Smooth muscle cell (in vitro differentiated cells): ENCODE data around the gene CPNE7. TPM values are rescaled to one million over a fixed set of nuclear protein-coding genes. Genes with fewer than 3 reads are reported as not detected.

Experiments used
- DNase-seq: peaks from one replicate; lab custom pipeline; 2025; ENCODE audit not compliant: unreplicated experiment; lab: John Stamatoyannopoulos, UW
- H2AFZ ChIP-seq: fragments of 200-600 bp; sonication (generic); 2 replicates; pipeline ENCODE4 v1.6.0; 2016; ENCODE audit warnings: antibody characterized with exemption, low read depth, mild to moderate bottlenecking
- H3F3A ChIP-seq: fragments of 200-600 bp; sonication (generic); 2 replicates; pipeline ENCODE4 v1.6.0; 2017; ENCODE audit warnings: antibody characterized with exemption, low read depth
- H3K27ac ChIP-seq: fragments of 200-600 bp; sonication (generic); 2 replicates; pipeline ENCODE4 v1.5.1; 2016; ENCODE audit warnings: low read depth, mild to moderate bottlenecking
- H3K27me3 ChIP-seq: fragments of 200-600 bp; sonication (generic); 2 replicates; pipeline ENCODE4 v1.6.1; 2016; ENCODE audit warnings: low read depth, mild to moderate bottlenecking
- H3K36me3 ChIP-seq: fragments of 200-600 bp; sonication (generic); 2 replicates; pipeline ENCODE4 v1.5.1; 2016; ENCODE audit warnings: low read depth
- H3K4me1 ChIP-seq: fragments of 200-600 bp; sonication (generic); 2 replicates; pipeline ENCODE4 v1.5.1; 2016; ENCODE audit warnings: low read depth
- H3K4me2 ChIP-seq: fragments of 200-600 bp; sonication (generic); 2 replicates; pipeline ENCODE4 v1.6.0; 2016; ENCODE audit warnings: mild to moderate bottlenecking
- H3K4me3 ChIP-seq: fragments of 200-600 bp; sonication (generic); 2 replicates; pipeline ENCODE4 v1.5.1; 2016; ENCODE audit warnings: mild to moderate bottlenecking
- H3K79me2 ChIP-seq: fragments of 200-600 bp; sonication (generic); 2 replicates; pipeline ENCODE4 v1.6.0; 2016; ENCODE audit warnings: low read depth, mild to moderate bottlenecking
- H3K9ac ChIP-seq: fragments of 200-600 bp; sonication (generic); 2 replicates; pipeline ENCODE4 v1.6.0; 2016; ENCODE audit warnings: low read depth
- H3K9me3 ChIP-seq: fragments of 200-600 bp; sonication (generic); replicated peaks from 2 replicates; pipeline ENCODE4 v1.5.1; 2016; ENCODE audit warnings: low read depth
- H4K20me1 ChIP-seq: fragments of 200-600 bp; sonication (generic); 2 replicates; pipeline ENCODE4 v1.6.0; 2016; ENCODE audit warnings: low read depth
- WGBS: methylation state at CpG from one replicate; pipeline ENCODE4 v1.1.7; 2016; ENCODE audit warnings: low lambda C conversion rate; 5-methylcytosine and 5-hydroxymethylcytosine counted together
- polyA plus RNA-seq: library from polyadenylated mRNA; unstranded; fragments of >200 nt; fragmentation: Nextera tagmentation; extraction: Ambion mirVana; gene quantifications from 2 replicates; pipeline ENCODE4 v1.2.1, GENCODE V29; 2016
- total RNA-seq: library from RNA; depleted of rRNA; stranded (reverse); fragments of >200 nt; gene quantifications from 2 replicates; pipeline ENCODE4 v1.2.3, GENCODE V29; 2014
- TF ChIP-seq, protein P1 (sequence below): fragments of 200-600 bp; sonication (generic); IDR thresholded peaks from 2 replicates; pipeline ENCODE4 v1.5.1; 2017; ENCODE audit warnings: borderline replicate concordance, mild to moderate bottlenecking, antibody characterized with exemption; ENCODE audit not compliant: insufficient read depth, poor library complexity, severe bottlenecking

CPNE7 gene
- total and polyA plus RNA-seq, 2 experiments from 2014 or later: 0.14 to 0.58 TPM

DNA sequence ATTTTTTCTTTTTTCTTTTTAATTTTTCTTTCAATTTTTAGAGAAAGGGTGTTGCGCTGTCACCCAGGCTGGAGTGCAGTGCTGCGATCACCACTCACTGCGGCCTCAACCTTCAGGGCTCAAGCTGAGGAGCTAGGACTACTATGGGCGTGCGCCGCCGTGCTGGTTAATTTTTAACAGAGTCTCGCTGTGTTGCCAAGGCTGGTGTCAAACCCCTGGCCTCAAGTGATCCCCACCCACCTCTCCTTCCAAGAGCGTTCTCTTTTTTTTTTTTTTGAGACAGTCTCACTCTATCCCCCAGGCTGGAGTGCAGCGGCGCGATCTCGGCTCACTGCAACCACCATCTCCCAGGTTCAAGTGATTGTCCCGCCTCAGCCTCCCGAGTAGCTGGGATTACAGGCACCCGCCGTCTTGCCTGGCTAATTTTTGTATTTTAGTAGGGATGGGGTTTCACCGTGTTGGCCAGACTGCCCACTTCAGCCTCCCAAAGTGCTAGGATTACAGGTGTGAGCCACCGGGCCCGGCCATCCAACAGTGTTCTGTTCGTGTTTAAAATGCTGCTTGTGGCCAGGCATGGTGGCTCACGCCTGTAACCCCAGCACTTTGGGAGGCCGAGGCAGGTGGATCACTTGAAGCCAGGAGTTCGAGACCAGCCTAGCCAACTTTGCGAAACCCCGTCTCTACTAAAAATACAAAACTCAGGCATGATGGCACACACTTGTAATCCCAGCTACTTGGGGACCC lies 29.6 kb upstream of the CPNE7 start:
- Histone ChIP-seq H2AFZ (no peak overlapping the region), H3K4me2 (no peak overlapping the region), H3F3A (no peaks in the 10 kb centered on the region), H3K79me2 (no peaks in the 10 kb centered on the region), H3K9me3 (no peaks in the 10 kb centered on the region), H4K20me1 (peaks cover 10% of the 10 kb centered on the region), H3K4me3 (no peak overlapping the region), H3K36me3 (no peaks in the 10 kb centered on the region), H3K27me3 (no peaks in the 10 kb centered on the region), H3K9ac (no peak overlapping the region), H3K4me1 (no peaks in the 10 kb centered on the region), H3K27ac (no peak overlapping the region)
- DNase-seq: no peak
- WGBS: 97% methylated on average over 26 of the region's 26 CpGs
- TF ChIP-seq, protein P1, sequence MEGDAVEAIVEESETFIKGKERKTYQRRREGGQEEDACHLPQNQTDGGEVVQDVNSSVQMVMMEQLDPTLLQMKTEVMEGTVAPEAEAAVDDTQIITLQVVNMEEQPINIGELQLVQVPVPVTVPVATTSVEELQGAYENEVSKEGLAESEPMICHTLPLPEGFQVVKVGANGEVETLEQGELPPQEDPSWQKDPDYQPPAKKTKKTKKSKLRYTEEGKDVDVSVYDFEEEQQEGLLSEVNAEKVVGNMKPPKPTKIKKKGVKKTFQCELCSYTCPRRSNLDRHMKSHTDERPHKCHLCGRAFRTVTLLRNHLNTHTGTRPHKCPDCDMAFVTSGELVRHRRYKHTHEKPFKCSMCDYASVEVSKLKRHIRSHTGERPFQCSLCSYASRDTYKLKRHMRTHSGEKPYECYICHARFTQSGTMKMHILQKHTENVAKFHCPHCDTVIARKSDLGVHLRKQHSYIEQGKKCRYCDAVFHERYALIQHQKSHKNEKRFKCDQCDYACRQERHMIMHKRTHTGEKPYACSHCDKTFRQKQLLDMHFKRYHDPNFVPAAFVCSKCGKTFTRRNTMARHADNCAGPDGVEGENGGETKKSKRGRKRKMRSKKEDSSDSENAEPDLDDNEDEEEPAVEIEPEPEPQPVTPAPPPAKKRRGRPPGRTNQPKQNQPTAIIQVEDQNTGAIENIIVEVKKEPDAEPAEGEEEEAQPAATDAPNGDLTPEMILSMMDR: no peak

DNA sequence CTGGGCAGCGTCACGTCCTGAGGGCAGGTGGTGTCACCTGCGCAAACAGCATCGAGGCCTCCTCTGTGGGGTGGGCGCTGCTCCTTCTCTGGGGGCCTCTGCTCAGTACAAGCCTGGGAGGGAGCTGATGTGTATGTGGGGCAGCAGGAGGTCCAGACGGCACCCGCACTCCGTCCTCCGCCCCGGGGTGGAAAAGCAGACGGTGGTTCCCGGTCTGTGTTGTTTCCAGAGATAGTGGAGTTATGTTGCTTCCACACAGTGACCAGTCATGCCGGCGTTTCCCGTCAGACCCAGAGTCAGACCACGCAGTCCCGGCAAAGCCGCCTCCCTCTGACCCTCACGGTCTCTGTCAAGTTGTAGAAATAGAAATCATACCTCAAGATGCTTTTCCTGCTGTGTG lies 28.8 kb upstream of the CPNE7 start:
- Histone ChIP-seq H3K79me2 (no peaks in the 10 kb centered on the region), H2AFZ (no peak overlapping the region), H4K20me1 (peaks cover 9% of the 10 kb centered on the region), H3F3A (no peaks in the 10 kb centered on the region), H3K9ac (no peak overlapping the region), H3K9me3 (no peaks in the 10 kb centered on the region), H3K36me3 (no peaks in the 10 kb centered on the region), H3K4me3 (no peak overlapping the region), H3K4me2 (no peak overlapping the region), H3K27me3 (no peaks in the 10 kb centered on the region), H3K4me1 (no peaks in the 10 kb centered on the region), H3K27ac (no peak overlapping the region)
- DNase-seq: no peak
- 92% methylated on average over 17 of the region's 19 CpGs for WGBS
- TF ChIP-seq, protein P1: no peak

DNA sequence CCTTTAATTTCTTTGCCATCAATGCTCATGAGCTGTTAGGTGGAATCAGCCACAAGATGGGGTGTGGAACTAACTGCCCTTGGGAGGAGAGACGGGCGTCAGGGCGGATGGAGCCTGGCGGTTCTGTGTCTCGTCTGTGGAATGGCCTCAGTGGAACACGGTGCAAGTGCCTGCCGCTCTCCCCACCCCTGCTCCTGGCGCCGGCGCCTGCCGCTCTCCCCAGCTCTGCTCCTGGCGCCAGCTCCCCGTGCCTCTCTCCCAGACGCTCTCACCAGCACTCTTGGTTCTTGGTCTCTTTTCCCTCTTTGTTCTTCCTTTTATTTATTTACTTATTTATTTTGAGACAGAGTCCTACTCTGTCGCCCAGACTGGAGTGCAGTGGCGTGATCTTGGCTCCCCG lies 28.3 kb upstream of the CPNE7 start:
- WGBS: 98% methylated on average over 17 of the region's 17 CpGs
- peaks cover 4% of the 10 kb centered on the region for H4K20me1 ChIP-seq
- no peak overlapping the region for H3K4me3 ChIP-seq
- no peaks in the 10 kb centered on the region for H3K79me2 ChIP-seq
- no peaks in the 10 kb centered on the region for H3K36me3 ChIP-seq
- H3F3A ChIP-seq: no peaks in the 10 kb centered on the region
- no peak overlapping the region for H3K27ac ChIP-seq
- no peaks in the 10 kb centered on the region for H3K4me1 ChIP-seq
- no peak for DNase-seq
- TF ChIP-seq, protein P1: no peak
- no peak overlapping the region for H3K9ac ChIP-seq
- H2AFZ ChIP-seq: no peak overlapping the region
- no peaks in the 10 kb centered on the region for H3K9me3 ChIP-seq
- H3K4me2 ChIP-seq: no peak overlapping the region
- H3K27me3 ChIP-seq: no peaks in the 10 kb centered on the region

DNA sequence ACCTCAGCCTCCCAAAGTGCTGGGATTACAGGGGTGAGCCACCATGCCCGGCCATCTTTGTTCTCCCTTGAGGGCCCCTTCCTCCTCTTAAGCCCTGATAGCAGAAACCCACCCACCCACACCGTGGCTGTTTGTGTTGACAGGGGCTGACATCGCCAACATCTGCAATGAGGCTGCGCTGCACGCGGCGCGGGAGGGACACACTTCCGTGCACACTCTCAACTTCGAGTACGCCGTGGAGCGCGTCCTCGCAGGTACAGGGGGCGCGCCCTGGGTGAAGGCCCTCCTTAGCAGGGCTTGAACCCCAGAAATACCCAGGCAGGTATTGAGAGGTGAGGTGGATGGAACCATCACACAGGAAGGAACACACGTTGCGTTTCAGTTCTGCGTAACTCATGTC lies 27.7 kb upstream of the CPNE7 start:
- H3K4me3 ChIP-seq: no peak overlapping the region
- 98% methylated on average over 20 of the region's 20 CpGs for WGBS
- TF ChIP-seq, protein P1: no peak

More for the DNA sequence above, 27.7 kb upstream of the CPNE7 start:
- no peaks in the 10 kb centered on the region for H3F3A ChIP-seq
- H3K9me3 ChIP-seq: no peaks in the 10 kb centered on the region
- H4K20me1 ChIP-seq: no peaks in the 10 kb centered on the region
- no peak overlapping the region for H3K27ac ChIP-seq
- H3K9ac ChIP-seq: no peak overlapping the region
- no peak overlapping the region for H3K4me2 ChIP-seq
- H2AFZ ChIP-seq: no peak overlapping the region
- DNase-seq: no peak
- H3K4me1 ChIP-seq: no peaks in the 10 kb centered on the region
- no peaks in the 10 kb centered on the region for H3K36me3 ChIP-seq
- no peaks in the 10 kb centered on the region for H3K27me3 ChIP-seq
- H3K79me2 ChIP-seq: no peaks in the 10 kb centered on the region
